Measurements from ENCODE around the gene STX1B.

The STX1B gene

GRCh38 chr16:31007684-31008083, 2.8 kb downstream of the STX1B start:
- Histone ChIP-seq H3K4me3 (ENCODE audit: low read length, poor library complexity, severe bottlenecking) (no peak overlapping the region), H3F3A (ENCODE audit: low read depth) (no peaks in the 10 kb centered on the region), H3K9me2 (replicated peaks; ENCODE audit: low read depth, low read length) (no peaks in the 10 kb centered on the region), H3K9me3 (ENCODE audit: insufficient read depth, low read depth, low read length) (no peaks in the 10 kb centered on the region), H3K9ac (ENCODE audit: low read depth, low read length, poor library complexity, severe bottlenecking) (no peak overlapping the region), H3K79me2 (ENCODE audit: insufficient read depth, low read length) (no peaks in the 10 kb centered on the region), H3K27me3 (ENCODE audit: insufficient read depth, low read length, poor library complexity, severe bottlenecking) (no peaks in the 10 kb centered on the region), H3K4me1 (ENCODE audit: insufficient read depth, low read length, poor library complexity, severe bottlenecking) (peaks cover 5% of the 10 kb centered on the region), H2AFZ (ENCODE audit: low read length) (no peak overlapping the region), H3K36me3 (ENCODE audit: insufficient read depth, low read length) (no peaks in the 10 kb centered on the region), H3K4me2 (ENCODE audit: low read depth, low read length, poor library complexity, severe bottlenecking) (no peak overlapping the region), H4K20me1 (ENCODE audit: insufficient read depth, low read length, poor library complexity, severe bottlenecking) (no peaks in the 10 kb centered on the region)
- TF ChIP-seq CTCF (conservative IDR thresholded peaks at IDR 0.05; ENCODE audit: low read length) (no peak), EZH2phosphoT487 (IDR thresholded peaks at IDR 0.05; ENCODE audit: borderline replicate concordance) (no peak)

GRCh38 chr16:31006589-31006988, 3.8 kb downstream of the STX1B start:
- Histone ChIP-seq H3K36me3 (ENCODE audit: insufficient read depth, low read length) (no peaks in the 10 kb centered on the region), H3K79me2 (ENCODE audit: insufficient read depth, low read length) (no peaks in the 10 kb centered on the region), H2AFZ (ENCODE audit: low read length) (no peak overlapping the region), H3F3A (ENCODE audit: low read depth) (no peaks in the 10 kb centered on the region), H4K20me1 (ENCODE audit: insufficient read depth, low read length, poor library complexity, severe bottlenecking) (no peaks in the 10 kb centered on the region), H3K9me3 (ENCODE audit: insufficient read depth, low read depth, low read length) (no peaks in the 10 kb centered on the region), H3K27me3 (ENCODE audit: insufficient read depth, low read length, poor library complexity, severe bottlenecking) (no peaks in the 10 kb centered on the region), H3K4me3 (ENCODE audit: low read length, poor library complexity, severe bottlenecking) (no peak overlapping the region), H3K4me1 (ENCODE audit: insufficient read depth, low read length, poor library complexity, severe bottlenecking) (peaks cover 5% of the 10 kb centered on the region), H3K4me2 (ENCODE audit: low read depth, low read length, poor library complexity, severe bottlenecking) (no peak overlapping the region), H3K9me2 (replicated peaks; ENCODE audit: low read depth, low read length) (no peaks in the 10 kb centered on the region), H3K9ac (ENCODE audit: low read depth, low read length, poor library complexity, severe bottlenecking) (no peak overlapping the region)
- no peak for TF ChIP-seq EZH2phosphoT487 (IDR thresholded peaks at IDR 0.05; ENCODE audit: borderline replicate concordance)
- no peak for TF ChIP-seq CTCF (conservative IDR thresholded peaks at IDR 0.05; ENCODE audit: low read length)

GRCh38 chr16:31006086-31006385, 4.4 kb downstream of the STX1B start:
- Histone ChIP-seq H3K4me2 (ENCODE audit: low read depth, low read length, poor library complexity, severe bottlenecking) (no peak overlapping the region), H3K4me1 (ENCODE audit: insufficient read depth, low read length, poor library complexity, severe bottlenecking) (peaks cover 3% of the 10 kb centered on the region), H2AFZ (ENCODE audit: low read length) (no peak overlapping the region), H3K9me3 (ENCODE audit: insufficient read depth, low read depth, low read length) (no peaks in the 10 kb centered on the region), H3K79me2 (ENCODE audit: insufficient read depth, low read length) (no peaks in the 10 kb centered on the region), H3K4me3 (ENCODE audit: low read length, poor library complexity, severe bottlenecking) (no peak overlapping the region), H3K9me2 (replicated peaks; ENCODE audit: low read depth, low read length) (no peaks in the 10 kb centered on the region), H4K20me1 (ENCODE audit: insufficient read depth, low read length, poor library complexity, severe bottlenecking) (no peaks in the 10 kb centered on the region), H3F3A (ENCODE audit: low read depth) (no peaks in the 10 kb centered on the region), H3K27me3 (ENCODE audit: insufficient read depth, low read length, poor library complexity, severe bottlenecking) (no peaks in the 10 kb centered on the region), H3K9ac (ENCODE audit: low read depth, low read length, poor library complexity, severe bottlenecking) (no peak overlapping the region), H3K36me3 (ENCODE audit: insufficient read depth, low read length) (no peaks in the 10 kb centered on the region)
- TF ChIP-seq CTCF (conservative IDR thresholded peaks at IDR 0.05; ENCODE audit: low read length): no peak
- TF ChIP-seq EZH2phosphoT487 (IDR thresholded peaks at IDR 0.05; ENCODE audit: borderline replicate concordance): no peak
